KMS-11 (cell line): ENCODE data around the gene ACOT12.

ENCODE experiments used
- H2AFZ ChIP-seq: fragments of 200-600 bp; sonication (generic); 2 replicates; pipeline ENCODE4 v1.6.1; 2016; ENCODE audit warnings: antibody characterized with exemption, mixed run types, low read depth
- H3K27ac ChIP-seq: fragments of 200-600 bp; sonication (generic); 2 replicates; pipeline ENCODE4 v1.6.1; 2016; ENCODE audit warnings: mild to moderate bottlenecking, mixed run types
- H3K27me3 ChIP-seq: fragments of 200-600 bp; sonication (generic); 2 replicates; pipeline ENCODE4 v1.6.1; 2017; ENCODE audit warnings: mild to moderate bottlenecking, low read depth, mixed run types, moderate library complexity; ENCODE audit not compliant: insufficient read depth
- H3K36me3 ChIP-seq: fragments of 200-600 bp; sonication (generic); 2 replicates; pipeline ENCODE4 v1.6.1; 2017; ENCODE audit warnings: mild to moderate bottlenecking, mixed run types; ENCODE audit not compliant: insufficient read depth
- H3K4me1 ChIP-seq: fragments of 200-600 bp; sonication (generic); 2 replicates; pipeline ENCODE4 v1.6.1; 2016; ENCODE audit warnings: mild to moderate bottlenecking, low read depth, mixed run types; ENCODE audit not compliant: poor library complexity, severe bottlenecking
- H3K4me2 ChIP-seq: fragments of 200-600 bp; sonication (generic); 2 replicates; pipeline ENCODE4 v1.7.0; 2016; ENCODE audit warnings: mild to moderate bottlenecking, mixed run types
- H3K4me3 ChIP-seq: fragments of 200-600 bp; sonication (generic); IDR thresholded peaks from 2 replicates; pipeline ENCODE4 v1.6.1; 2017; ENCODE audit warnings: low read depth, low read length, mixed read lengths; ENCODE audit not compliant: insufficient read depth
- H3K79me2 ChIP-seq: fragments of 200-600 bp; sonication (generic); 2 replicates; pipeline ENCODE4 v1.6.1; 2016; ENCODE audit warnings: low read depth, mixed run types; ENCODE audit not compliant: insufficient read depth
- H3K9ac ChIP-seq: fragments of 200-600 bp; sonication (generic); 2 replicates; pipeline ENCODE4 v1.6.1; 2016; ENCODE audit warnings: mild to moderate bottlenecking, mixed run types
- H4K20me1 ChIP-seq: fragments of 200-600 bp; sonication (generic); 2 replicates; pipeline ENCODE4 v1.6.1; 2016; ENCODE audit warnings: mild to moderate bottlenecking, mixed run types; ENCODE audit not compliant: insufficient read depth
- TF ChIP-seq, protein P1 (sequence below): fragments of 200-600 bp; sonication (generic); conservative IDR thresholded peaks from 2 replicates; pipeline ENCODE4 v1.6.1; 2017; ENCODE audit warnings: low read depth, mild to moderate bottlenecking, antibody characterized with exemption, low read length, moderate library complexity, mixed read lengths

Gene ACOT12

DNA sequence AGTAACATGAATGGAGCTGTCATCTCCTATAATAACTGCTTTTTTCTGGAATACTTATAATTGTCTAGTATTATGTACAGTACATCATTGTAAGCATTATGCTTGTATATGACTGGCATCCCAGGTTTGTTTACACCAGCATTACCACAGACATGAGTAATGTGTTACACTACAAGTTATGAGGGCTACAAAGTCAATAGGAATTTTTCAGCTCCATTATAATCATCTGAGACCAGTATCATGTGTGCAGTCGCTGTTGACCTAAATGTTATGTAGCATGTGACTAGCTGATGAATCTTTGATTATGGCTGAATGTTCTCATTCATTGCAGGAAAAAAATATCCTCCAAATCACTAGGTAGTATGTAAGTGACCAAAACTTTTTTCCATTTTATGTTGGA is 90.4 kb downstream of the ACOT12 start:
- no peak overlapping the region for H3K27ac ChIP-seq

DNA sequence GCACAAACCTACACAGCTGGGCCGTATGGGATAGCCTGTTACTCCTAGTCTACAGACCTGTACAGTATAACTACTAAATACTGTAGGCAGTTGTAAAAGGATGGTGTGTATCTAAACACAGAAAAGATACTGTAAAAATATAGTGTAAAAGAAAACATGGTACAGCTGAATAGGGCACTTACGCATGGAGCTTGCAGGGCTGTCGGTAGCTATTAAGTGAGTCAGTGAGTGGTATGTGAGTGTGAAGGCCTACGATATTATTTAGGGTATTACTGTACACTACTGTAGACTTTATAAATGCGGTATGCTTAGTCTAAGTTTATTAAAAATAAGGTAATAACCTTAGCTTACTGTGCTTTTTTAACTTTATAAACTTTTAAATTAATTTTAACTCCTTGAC is 91.3 kb downstream of the ACOT12 start:
- Histone ChIP-seq H3K4me1 (peaks cover 24% of the 10 kb centered on the region), H3K36me3 (no peaks in the 10 kb centered on the region), H2AFZ (no peak overlapping the region), H3K79me2 (no peaks in the 10 kb centered on the region), H4K20me1 (no peaks in the 10 kb centered on the region), H3K27ac (no peak overlapping the region), H3K9ac (no peak overlapping the region), H3K27me3 (no peaks in the 10 kb centered on the region), H3K4me2 (no peak overlapping the region; the same call in 1 of the 2 replicates), H3K4me3 (no peak overlapping the region)
- TF ChIP-seq, protein P1, sequence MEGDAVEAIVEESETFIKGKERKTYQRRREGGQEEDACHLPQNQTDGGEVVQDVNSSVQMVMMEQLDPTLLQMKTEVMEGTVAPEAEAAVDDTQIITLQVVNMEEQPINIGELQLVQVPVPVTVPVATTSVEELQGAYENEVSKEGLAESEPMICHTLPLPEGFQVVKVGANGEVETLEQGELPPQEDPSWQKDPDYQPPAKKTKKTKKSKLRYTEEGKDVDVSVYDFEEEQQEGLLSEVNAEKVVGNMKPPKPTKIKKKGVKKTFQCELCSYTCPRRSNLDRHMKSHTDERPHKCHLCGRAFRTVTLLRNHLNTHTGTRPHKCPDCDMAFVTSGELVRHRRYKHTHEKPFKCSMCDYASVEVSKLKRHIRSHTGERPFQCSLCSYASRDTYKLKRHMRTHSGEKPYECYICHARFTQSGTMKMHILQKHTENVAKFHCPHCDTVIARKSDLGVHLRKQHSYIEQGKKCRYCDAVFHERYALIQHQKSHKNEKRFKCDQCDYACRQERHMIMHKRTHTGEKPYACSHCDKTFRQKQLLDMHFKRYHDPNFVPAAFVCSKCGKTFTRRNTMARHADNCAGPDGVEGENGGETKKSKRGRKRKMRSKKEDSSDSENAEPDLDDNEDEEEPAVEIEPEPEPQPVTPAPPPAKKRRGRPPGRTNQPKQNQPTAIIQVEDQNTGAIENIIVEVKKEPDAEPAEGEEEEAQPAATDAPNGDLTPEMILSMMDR, result no peak

More for the DNA sequence above, 90.4 kb downstream of the ACOT12 start:
- H3K4me1 ChIP-seq, result peaks cover 16% of the 10 kb centered on the region
- no peaks in the 10 kb centered on the region for H3K79me2 ChIP-seq
- TF ChIP-seq, protein P1, result no peak
- H2AFZ ChIP-seq, result no peak overlapping the region
- no peaks in the 10 kb centered on the region for H3K27me3 ChIP-seq
- H3K4me2 ChIP-seq, result no peak overlapping the region
- H3K4me3 ChIP-seq, result no peak overlapping the region
- H4K20me1 ChIP-seq, result no peaks in the 10 kb centered on the region
- no peak overlapping the region for H3K9ac ChIP-seq
- H3K36me3 ChIP-seq, result no peaks in the 10 kb centered on the region

DNA sequence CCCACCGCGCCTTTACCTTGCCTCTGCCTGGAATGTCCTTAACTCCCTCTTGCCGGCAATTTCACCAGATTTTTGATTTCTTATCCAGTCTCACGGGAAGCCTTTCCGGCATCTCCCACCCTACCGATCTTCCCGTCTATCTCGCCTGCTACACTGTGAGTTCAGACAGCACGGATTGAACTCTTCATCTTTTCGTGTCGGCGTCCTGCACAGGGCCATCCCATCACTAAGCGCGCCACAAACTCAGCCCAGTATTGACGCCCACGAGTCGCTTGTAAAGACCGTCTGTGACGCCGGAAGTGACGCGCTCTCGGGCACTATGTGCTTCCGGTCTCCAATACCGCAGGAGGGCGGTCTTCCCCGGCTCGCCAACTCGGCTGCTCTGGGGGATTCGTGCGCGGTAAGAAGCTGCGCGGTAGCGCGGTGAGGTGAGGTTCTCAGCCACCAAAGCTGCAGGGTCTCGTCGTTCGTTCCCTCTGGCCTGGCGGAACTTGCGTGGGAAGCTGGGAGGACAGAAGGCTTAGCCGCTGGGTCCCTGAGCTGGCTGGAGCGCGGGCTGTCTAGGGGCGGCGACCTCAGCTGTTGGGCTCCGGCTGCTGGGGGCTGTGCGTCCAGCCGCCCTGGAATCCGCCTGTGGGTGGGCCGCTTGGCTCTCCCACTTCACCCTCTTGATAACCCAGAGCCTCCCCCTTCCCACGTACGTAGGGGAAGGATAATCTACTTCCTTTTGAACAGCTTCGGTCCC is 92.5 kb downstream of the ACOT12 start, which contains the start of gene ZCCHC9:
Gene ZCCHC9, plus strand, starts transcription at position 317 of the 745 bp plus-strand sequence. CDS start 3,171 bp downstream, outside the sequence.
- H3K9ac ChIP-seq, result peak within 1 kb of the TSS; percentile 56; the same call in 1 of the 2 replicates
- peak within 1 kb of the TSS; percentile 47; the same call in 1 of the 2 replicates for H3K4me2 ChIP-seq
- TF ChIP-seq, protein P1, result no peak
- H2AFZ ChIP-seq, result peak within 1 kb of the TSS; percentile 80
- H3K4me1 ChIP-seq, result peaks cover 25% of the 10 kb centered on the region
- H3K27me3 ChIP-seq, result no peaks in the 10 kb centered on the region
- peak within 1 kb of the TSS; percentile 42; the same call in 1 of the 2 replicates for H3K27ac ChIP-seq
- H4K20me1 ChIP-seq, result no peaks in the 10 kb centered on the region
- H3K36me3 ChIP-seq, result no peaks in the 10 kb centered on the region
- H3K4me3 ChIP-seq, result no peak within 1 kb of the TSS
- no peaks in the 10 kb centered on the region for H3K79me2 ChIP-seq

DNA sequence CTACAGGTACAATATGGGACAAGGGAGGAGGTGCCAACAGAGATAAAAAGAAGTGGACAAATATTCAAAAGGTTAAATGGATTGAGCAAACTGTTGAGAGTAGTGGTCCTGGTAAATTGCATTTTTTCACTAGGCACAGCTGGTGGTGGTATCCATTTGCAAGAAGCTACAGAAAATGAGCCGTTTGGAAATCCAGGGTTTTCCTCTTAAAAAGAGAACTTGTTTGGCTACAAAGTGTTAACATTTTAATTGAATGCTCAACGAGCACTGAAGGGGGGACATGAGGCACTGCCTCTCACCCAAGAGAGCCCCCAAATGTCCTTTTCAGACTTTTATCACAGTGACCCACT is 93.0 kb downstream of the ACOT12 start:
- H3K4me3 ChIP-seq, result no peak overlapping the region
- H4K20me1 ChIP-seq, result no peaks in the 10 kb centered on the region
- H3K27ac ChIP-seq, result peak overlapping the region; percentile 42; the same call in 1 of the 2 replicates
- peaks cover 25% of the 10 kb centered on the region for H3K4me1 ChIP-seq
- H3K79me2 ChIP-seq, result no peaks in the 10 kb centered on the region
- H3K9ac ChIP-seq, result peak overlapping the region; percentile 56; the same call in 1 of the 2 replicates
- H3K27me3 ChIP-seq, result no peaks in the 10 kb centered on the region
- peak overlapping the region; percentile 80 for H2AFZ ChIP-seq
- H3K4me2 ChIP-seq, result peak overlapping the region; percentile 35; the same call in 1 of the 2 replicates
- H3K36me3 ChIP-seq, result no peaks in the 10 kb centered on the region
- TF ChIP-seq, protein P1, result no peak
